Stomach (tissue), 4 donors: ENCODE results near the gene KCND2.

Source experiments
- CTCF ChIP-seq, 7 experiments: fragments of 450-650 bp in 4 of 7; fragments of 200-600 bp in 3 of 7; sonication (generic) in 3 of 7; IDR thresholded peaks; one replicate each; pipeline ENCODE4 v1.5.1; 2016 to 2019; ENCODE audit warnings: antibody characterized with exemption in 7 of 7, control low read depth in 2 of 7, mild to moderate bottlenecking in 1 of 7
- POLR2A ChIP-seq, 4 donors: fragments of 450-650 bp; IDR thresholded peaks; one replicate each; pipeline ENCODE4 v1.6.1; 2016; ENCODE audit warnings: antibody characterized with exemption in 4 of 4, control low read depth in 2 of 4, mild to moderate bottlenecking in 1 of 4, moderate library complexity in 1 of 4
- POLR2AphosphoS5 ChIP-seq, 3 donors: sonication (generic); formaldehyde crosslinking; IDR thresholded peaks; one replicate each; pipeline ENCODE4 v1.6.1; 2016; ENCODE audit warnings: antibody characterized with exemption in 3 of 3

GRCh38 chr7:120587243-120587642, 314.3 kb downstream of the KCND2 start:
- TF ChIP-seq CTCF (IDR thresholded peaks at IDR 0.05) (no peak), POLR2A (IDR thresholded peaks at IDR 0.05) (no peak), POLR2AphosphoS5 (IDR thresholded peaks at IDR 0.05) (no peak)
